ENCODE data around the gene SENP1. TPM values are rescaled to one million over a fixed set of nuclear protein-coding genes. Genes with fewer than 3 reads are reported as not detected.

Gene SENP1
- total and polyA plus RNA-seq, 2 donors (not counting 3 experiments of a cell fraction or from before 2014, with no cell fraction given), result 9.9 to 20.5 TPM

DNA sequence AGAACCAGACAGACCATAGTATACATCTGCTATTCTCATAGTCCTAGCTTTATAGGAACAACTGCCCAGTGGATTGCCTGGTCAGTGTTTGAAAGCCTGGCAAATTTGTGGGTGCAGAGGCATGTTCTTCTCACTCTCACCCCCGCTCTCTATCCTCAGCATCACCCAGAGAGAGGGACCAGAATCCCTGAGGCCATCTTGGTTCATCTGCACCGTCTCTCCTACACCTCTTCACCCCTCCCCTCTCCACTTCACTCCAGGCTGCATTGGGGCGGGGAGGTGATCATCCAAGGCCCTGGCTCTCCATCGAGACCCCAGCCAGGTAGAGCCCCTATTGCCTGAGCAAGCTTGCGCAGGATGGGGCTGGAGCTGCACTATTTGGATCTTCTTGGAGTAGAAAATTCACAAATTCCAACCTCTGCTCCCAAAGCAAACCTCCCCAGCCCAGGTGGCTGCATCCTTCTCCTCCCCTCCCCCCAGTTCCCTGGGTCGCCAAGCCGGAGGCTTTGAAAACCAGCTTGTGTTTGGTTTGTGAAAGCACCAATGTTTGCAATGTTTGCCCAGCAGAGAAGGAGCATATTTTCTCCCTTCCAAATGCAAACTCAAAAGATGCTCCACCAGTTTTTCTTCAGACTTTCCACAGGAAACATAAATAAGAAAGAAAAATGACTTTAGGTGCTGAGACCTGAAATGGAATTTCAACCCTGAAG lies 83.0 kb downstream of the SENP1 start:
- Histone ChIP-seq H2AFZ (ENCODE audit: low read depth, low read length) (no peak overlapping the region), H3K9me3 (replicated peaks; ENCODE audit: control insufficient read depth, insufficient read depth, low read length) (no peaks in the 10 kb centered on the region), H3K4me2 (ENCODE audit: insufficient read depth, low read length) (no peak overlapping the region), H3K4me3 (replicated peaks in 1 of 3; ENCODE audit: insufficient read depth in 1 of 3, low read depth in 1 of 3, low read length in 3 of 3) (no peak overlapping the region), H3K9ac (replicated peaks; ENCODE audit: extremely low read depth, insufficient read depth, low read length) (no peak overlapping the region), H3K27ac (ENCODE audit: insufficient read depth, low read depth, low read length) (no peak overlapping the region), H3K9me1 (replicated peaks; ENCODE audit: control insufficient read depth, extremely low read depth, insufficient read depth, low read length) (no peaks in the 10 kb centered on the region), H3K79me2 (ENCODE audit: control insufficient read depth, insufficient read depth, low read length) (no peaks in the 10 kb centered on the region), H3K27me3 (ENCODE audit: control insufficient read depth in 2 of 2, insufficient read depth in 2 of 2, low read length in 2 of 2) (peaks cover 11 to 40% of the 10 kb centered on the region in 2 experiments), H3K36me3 (ENCODE audit: control insufficient read depth in 2 of 2, extremely low read depth in 1 of 2, insufficient read depth in 2 of 2, low read length in 2 of 2) (no peaks in the 10 kb centered on the region), H4K20me1 (replicated peaks; ENCODE audit: control insufficient read depth, extremely low read depth, insufficient read depth, low read length) (no peaks in the 10 kb centered on the region), H3K4me1 (ENCODE audit: control insufficient read depth, extremely low read depth, insufficient read depth, low read length) (no peaks in the 10 kb centered on the region)
- intact Hi-C loops (cut with micrococcal nuclease), result no loop called here
- DNase-seq (ENCODE audit: low read depth, low spot score) (no peak), FAIRE-seq (no peak)
- POLR2A ChIA-PET, result no interaction called here
- BruUV-seq (replicated peaks), result no TSS peak
- dilution Hi-C loops (cut with MboI; ENCODE audit: extremely low pct_ligation_motif_present, low sequenced_read_pairs), result no loop called here
- TF ChIP-seq POLR2AphosphoS5 (IDR thresholded peaks at IDR 0.05; ENCODE audit: insufficient read depth, low read depth, low read length) (no peak), FOS (IDR thresholded peaks at IDR 0.05; ENCODE audit: borderline replicate concordance, insufficient read depth, low read length) (no peak), MYC (IDR thresholded peaks at IDR 0.05; ENCODE audit: low read depth, low read length) (no peak), JUN (IDR thresholded peaks at IDR 0.05; ENCODE audit: borderline replicate concordance, insufficient read depth, insufficient read length, low read depth) (no peak), EZH2 (IDR thresholded peaks at IDR 0.05; ENCODE audit: borderline replicate concordance, low read depth, low read length, severe bottlenecking) (no peak), GATA2 (IDR thresholded peaks at IDR 0.05; ENCODE audit: insufficient read depth, insufficient read length, low read depth, low read length) (no peak), POLR2A (IDR thresholded peaks at IDR 0.05; ENCODE audit: low read depth, low read length) (no peak)
- TF ChIP-seq, protein P1, sequence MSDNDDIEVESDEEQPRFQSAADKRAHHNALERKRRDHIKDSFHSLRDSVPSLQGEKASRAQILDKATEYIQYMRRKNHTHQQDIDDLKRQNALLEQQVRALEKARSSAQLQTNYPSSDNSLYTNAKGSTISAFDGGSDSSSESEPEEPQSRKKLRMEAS (IDR thresholded peaks at IDR 0.05; ENCODE audit: insufficient read depth, insufficient read length), result no peak
- TF ChIP-seq, protein P2, sequence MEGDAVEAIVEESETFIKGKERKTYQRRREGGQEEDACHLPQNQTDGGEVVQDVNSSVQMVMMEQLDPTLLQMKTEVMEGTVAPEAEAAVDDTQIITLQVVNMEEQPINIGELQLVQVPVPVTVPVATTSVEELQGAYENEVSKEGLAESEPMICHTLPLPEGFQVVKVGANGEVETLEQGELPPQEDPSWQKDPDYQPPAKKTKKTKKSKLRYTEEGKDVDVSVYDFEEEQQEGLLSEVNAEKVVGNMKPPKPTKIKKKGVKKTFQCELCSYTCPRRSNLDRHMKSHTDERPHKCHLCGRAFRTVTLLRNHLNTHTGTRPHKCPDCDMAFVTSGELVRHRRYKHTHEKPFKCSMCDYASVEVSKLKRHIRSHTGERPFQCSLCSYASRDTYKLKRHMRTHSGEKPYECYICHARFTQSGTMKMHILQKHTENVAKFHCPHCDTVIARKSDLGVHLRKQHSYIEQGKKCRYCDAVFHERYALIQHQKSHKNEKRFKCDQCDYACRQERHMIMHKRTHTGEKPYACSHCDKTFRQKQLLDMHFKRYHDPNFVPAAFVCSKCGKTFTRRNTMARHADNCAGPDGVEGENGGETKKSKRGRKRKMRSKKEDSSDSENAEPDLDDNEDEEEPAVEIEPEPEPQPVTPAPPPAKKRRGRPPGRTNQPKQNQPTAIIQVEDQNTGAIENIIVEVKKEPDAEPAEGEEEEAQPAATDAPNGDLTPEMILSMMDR (IDR thresholded peaks at IDR 0.05; ENCODE audit: extremely low read depth in 1 of 2, insufficient read depth in 1 of 2, low read depth in 1 of 2, low read length in 2 of 2), result no peak
- CTCF ChIA-PET, result no interaction called here
